Muscle layer of colon (tissue), 2 donors: Measurements from ENCODE around the gene PNPLA2.
A peak's percentile ranks its signal among the peaks of the same experiment; 100 is the strongest.

Experiments used
- H3K27ac ChIP-seq: one replicate; pipeline ENCODE4 v1.7.0; 2013; ENCODE audit warnings: low read depth, mild to moderate bottlenecking, low read length, moderate library complexity
- H3K27me3 ChIP-seq, 2 donors: one replicate each; pipeline ENCODE4 v1.7.0; 2013; ENCODE audit warnings: low read length in 2 of 2, mild to moderate bottlenecking in 2 of 2; ENCODE audit not compliant: insufficient read depth in 2 of 2, control insufficient read depth in 1 of 2
- H3K36me3 ChIP-seq: one replicate; pipeline ENCODE4 v1.7.0; 2013; ENCODE audit warnings: mild to moderate bottlenecking, low read length; ENCODE audit not compliant: insufficient read depth
- H3K4me1 ChIP-seq: one replicate; pipeline ENCODE4 v1.7.0; 2013; ENCODE audit warnings: mild to moderate bottlenecking, low read length; ENCODE audit not compliant: insufficient read depth
- H3K4me3 ChIP-seq, 2 donors: one replicate each; pipeline ENCODE4 v1.7.0; 2013; ENCODE audit warnings: low read length in 2 of 2, low read depth in 1 of 2, mild to moderate bottlenecking in 1 of 2, moderate library complexity in 1 of 2
- H3K9ac ChIP-seq: one replicate; pipeline ENCODE4 v1.7.0; 2013; ENCODE audit warnings: low read length
- H3K9me3 ChIP-seq: one replicate; pipeline ENCODE4 v1.7.0; 2013; ENCODE audit warnings: mild to moderate bottlenecking, low read length
- donor health status: abdominal sarcoma.
- donor health status: Adenocarcinoma of cecum.

PNPLA2 gene

DNA sequence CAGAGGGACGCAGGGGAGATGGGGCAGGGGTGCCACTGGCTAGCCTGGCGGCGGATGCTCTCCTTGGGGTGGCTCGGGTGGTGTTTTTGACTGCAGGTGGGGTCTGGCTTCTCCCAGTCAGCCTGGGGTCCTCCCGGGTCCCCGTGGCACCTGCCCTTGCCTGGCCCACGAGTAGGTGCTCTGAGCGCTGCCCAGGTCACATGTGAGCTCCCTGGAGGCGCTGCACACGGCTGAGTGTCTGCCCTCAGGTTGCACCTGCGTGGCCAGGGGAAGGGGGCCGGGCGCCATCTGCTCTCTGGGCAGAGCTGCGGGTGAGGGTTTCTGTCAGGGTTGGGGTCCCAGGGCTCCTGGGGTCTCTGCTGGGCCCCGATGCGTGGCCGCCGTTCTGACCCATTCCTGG lies 29.2 kb downstream of the PNPLA2 start:
- Histone ChIP-seq H3K27me3 (peaks cover 0 to 23% of the 10 kb centered on the region in 2 donors), H3K4me3 (no peak overlapping the region), H3K27ac (no peak overlapping the region), H3K36me3 (peaks cover 6% of the 10 kb centered on the region), H3K9me3 (no peaks in the 10 kb centered on the region), H3K9ac (no peak overlapping the region), H3K4me1 (peaks cover 31% of the 10 kb centered on the region)

DNA sequence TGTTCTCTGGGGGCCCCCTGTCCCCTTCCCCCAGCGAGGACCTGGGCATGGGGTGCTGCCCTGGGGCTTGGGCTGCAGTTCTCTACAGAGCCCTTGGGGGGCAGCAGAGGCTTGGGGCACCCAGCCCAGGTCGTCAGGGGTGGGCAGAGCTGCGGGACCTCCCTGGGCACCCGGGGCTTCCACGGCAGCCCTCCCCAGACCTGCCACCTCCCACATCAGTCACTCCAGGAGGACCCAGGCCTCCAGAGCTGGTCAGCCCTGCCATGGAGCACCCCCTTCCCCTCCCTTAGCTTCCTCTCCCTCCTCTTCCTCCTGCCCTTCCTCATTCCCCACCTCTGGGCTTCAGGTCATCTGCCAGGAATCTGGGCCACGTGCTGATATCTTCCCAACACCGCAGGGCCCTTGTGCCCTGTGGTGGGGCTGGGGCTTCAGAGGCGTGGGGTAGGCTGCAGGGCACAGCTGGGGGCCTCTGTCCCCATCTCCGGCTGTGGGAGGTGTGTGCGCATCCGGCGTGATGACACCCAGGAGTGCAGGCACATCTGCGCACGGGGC lies 29.7 kb downstream of the PNPLA2 start:
- H3K36me3 ChIP-seq: peaks cover 6% of the 10 kb centered on the region

DNA sequence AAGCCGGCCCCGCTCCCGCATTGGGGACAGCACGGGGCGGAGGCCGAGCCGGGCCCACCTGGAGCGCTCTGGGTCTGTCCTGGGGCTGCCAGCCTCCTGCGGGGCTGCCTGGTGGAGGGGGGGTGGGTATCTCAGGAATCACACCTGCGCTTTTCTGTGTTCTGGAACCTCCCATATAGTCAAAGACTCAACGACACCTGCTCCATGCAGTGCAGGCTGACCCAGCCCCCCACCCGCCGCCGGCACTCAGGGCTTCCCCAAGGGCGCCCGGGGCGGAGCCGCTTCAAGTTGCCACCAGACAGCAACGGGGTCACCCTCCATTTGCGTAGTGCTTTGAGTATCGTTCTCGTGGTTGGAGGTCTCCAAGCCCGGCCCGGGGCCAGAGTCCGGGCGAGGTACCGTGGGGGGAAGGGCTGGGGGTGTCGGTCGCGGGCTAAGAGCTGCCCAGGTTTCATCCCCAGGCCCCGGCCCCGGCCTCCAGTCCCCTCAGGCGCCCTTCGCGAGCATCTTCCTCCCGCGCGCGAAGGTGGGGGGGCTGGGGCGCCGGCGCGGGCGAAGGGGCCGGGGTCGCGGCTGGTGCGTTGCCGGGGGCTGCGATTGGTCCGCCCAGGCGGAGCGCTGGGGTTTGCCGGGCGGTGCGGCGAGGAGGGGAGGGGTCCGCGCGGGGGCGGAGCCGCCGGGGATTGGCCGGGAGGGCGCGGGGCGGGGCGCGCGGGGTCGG lies 30.6 kb downstream of the PNPLA2 start:
- peak overlapping the region in 1 of 2 donors; percentile 32 for H3K4me3 ChIP-seq
- peaks cover 24% of the 10 kb centered on the region for H3K4me1 ChIP-seq
- H3K9me3 ChIP-seq: no peaks in the 10 kb centered on the region
- H3K27me3 ChIP-seq: peaks cover 0 to 23% of the 10 kb centered on the region in 2 donors
- no peak overlapping the region for H3K9ac ChIP-seq
- no peak overlapping the region for H3K27ac ChIP-seq
- H3K36me3 ChIP-seq: peaks cover 6% of the 10 kb centered on the region

More for the DNA sequence above, 29.7 kb downstream of the PNPLA2 start:
- Histone ChIP-seq H3K27ac (no peak overlapping the region), H3K4me3 (peak overlapping the region in 1 of 2 donors; percentile 14), H3K4me1 (peaks cover 31% of the 10 kb centered on the region), H3K9ac (no peak overlapping the region), H3K27me3 (peaks cover 0 to 23% of the 10 kb centered on the region in 2 donors), H3K9me3 (no peaks in the 10 kb centered on the region)

DNA sequence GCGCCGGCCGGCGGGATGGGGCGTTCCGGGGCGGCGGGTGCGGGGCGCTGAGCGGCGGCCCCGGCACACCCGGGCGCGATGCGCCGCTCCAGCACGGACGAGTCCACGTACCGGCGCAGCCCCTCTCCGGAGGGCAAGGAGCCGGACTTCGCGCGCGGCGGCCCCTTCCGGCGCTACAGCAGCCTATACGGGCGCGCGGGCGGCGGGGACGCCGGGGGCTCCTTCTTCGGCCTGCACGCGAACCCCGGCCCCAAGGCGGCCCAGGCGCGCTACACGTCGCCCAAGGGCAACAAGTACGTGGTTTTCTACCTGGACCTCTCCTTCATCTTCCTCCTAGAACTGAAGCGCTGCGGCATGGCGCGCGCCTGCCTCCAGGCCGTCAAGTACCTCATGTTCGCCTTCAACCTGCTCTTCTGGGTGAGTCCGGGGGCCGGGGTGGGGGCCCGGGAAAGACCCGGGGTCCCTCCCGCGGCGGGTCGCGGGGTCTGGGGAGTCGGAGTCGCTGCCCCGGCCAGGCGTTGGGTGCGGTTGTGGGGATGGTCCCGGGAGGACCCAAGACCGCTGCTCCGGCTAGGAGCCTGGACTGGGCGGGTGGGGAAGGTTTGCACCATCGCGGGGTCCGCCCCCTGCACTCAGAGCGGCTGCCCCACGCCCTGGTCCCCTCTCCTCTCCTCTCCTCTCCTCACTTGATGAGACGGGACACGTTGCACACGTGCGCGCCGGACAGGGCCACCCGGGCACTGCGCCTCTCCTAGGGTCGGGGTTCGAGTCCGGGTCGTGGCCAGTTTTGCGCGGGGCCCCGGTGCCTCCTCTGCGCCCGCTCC lies 31.4 kb downstream of the PNPLA2 start:
- H3K27ac ChIP-seq: no peak overlapping the region
- peaks cover 16% of the 10 kb centered on the region for H3K4me1 ChIP-seq
- peaks cover 6% of the 10 kb centered on the region for H3K36me3 ChIP-seq
- H3K27me3 ChIP-seq: peaks cover 0 to 23% of the 10 kb centered on the region in 2 donors
- peak overlapping the region in 1 of 2 donors; percentile 27 for H3K4me3 ChIP-seq
- H3K9ac ChIP-seq: no peak overlapping the region
- no peaks in the 10 kb centered on the region for H3K9me3 ChIP-seq

DNA sequence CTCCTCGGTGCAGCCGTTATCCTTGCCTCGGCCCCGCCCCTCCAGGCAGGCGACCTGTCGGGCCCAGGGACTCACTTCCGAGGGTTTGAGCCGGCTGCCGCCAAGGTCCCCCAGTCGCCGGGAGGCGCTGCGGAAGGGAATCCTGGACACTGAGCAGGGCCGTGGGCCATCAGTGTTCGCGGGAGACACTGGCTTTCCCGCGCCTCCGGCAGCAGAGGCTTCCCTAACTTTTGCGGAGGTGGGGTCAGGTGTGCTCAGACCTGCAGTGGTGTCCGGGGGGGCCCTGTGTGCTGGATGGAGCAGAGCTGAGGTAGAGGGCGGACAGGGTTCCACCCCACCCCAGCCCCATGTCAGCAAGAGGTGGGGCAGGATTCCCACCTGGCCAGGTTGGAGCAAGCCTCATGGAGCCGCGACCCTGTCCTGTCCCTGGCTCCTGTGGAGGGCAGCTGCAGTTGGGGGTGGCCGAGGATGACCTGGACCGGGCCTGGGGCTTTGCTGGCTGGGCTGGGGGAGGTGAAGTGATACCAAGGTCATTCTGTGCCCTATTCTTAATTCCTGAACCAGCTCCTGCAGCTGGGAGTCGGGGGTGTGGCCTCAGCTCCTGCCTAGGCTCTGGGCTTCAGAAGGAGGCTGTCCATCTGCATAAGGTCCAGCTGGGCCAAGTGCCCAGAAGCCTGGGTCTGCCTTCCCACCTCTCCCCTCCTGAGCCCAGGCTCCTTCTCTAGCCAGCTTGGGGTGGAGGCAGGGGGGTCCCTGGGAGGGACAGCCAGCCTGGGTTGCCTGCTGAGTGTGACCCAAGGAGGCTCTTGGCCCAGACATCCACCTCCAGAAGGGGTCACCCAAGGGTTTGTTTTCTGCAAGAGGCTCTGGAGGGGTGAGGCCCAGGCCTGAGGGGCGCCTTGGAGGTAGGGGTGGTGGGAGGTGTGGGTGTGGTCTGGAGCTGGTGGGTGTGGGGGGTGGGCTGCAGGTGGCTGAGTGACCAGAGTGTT lies 32.4 kb downstream of the PNPLA2 start:
- Histone ChIP-seq H3K27me3 (peaks cover 0 to 23% of the 10 kb centered on the region in 2 donors), H3K4me1 (peaks cover 14% of the 10 kb centered on the region), H3K36me3 (peaks cover 6% of the 10 kb centered on the region), H3K9me3 (no peaks in the 10 kb centered on the region), H3K9ac (no peak overlapping the region), H3K4me3 (no peak overlapping the region), H3K27ac (no peak overlapping the region)

DNA sequence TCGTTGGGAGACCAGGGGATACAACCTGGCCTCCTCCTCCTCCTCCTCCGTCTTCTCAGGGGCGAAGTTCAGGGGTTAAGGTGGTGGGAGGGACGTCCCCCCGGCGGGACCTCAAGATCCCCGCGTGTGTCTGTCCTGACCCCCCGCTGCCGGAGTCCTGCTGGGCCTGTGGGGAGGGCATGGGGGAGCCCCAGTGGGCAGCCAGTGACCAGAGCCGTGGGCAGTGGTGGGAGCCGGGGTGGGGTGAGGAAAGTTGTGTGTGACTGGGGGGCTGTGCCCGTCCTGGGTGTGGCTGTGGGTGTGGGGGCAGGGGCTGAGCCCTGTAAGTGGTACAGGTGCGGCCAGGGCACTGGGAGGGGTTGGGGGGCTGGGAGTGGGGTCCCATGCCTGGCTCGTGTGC lies 34.0 kb downstream of the PNPLA2 start:
- Histone ChIP-seq H3K27me3 (peaks cover 0 to 22% of the 10 kb centered on the region in 2 donors), H3K9ac (no peak overlapping the region)

DNA sequence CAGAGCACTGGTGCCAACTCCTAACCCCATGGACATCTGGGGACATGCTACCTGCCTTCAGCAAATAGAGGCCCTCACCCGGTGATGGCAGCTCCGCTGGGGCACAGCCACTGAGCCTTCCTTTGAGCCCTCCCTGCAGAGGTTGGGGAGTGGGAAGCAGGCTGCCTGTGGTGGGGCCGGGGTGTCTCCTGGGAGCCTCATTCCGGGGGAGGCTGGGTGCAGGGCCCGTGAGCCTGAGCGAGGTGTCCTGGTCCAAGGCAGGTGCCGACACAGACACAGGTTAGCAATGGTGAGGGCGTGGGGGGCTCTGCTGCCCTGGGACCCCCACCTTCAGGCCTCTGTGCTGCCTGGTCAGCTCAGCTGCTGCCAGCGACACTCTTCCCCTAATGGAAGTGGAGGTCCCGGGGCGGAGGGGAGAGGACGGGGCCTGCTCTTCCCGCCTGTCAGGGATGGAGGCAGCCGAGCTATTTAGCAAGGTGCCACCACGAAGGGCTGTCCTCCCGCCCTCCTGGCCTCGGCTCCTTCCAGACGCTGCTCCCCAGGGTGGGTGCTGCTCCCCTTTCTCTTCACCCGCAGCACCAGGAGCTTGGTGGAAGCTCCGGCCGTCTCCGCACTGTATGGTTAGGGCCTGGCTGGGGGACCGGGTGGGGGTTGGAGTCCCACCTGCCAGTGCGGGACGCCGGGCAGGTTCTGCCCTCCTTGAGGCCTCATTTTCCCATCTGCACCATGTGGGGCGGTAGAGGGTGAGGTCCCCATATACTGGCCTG lies 35.2 kb downstream of the PNPLA2 start:
- H3K27me3 ChIP-seq: peaks cover 0 to 14% of the 10 kb centered on the region in 2 donors
- no peak overlapping the region for H3K27ac ChIP-seq
- no peaks in the 10 kb centered on the region for H3K9me3 ChIP-seq
- H3K4me1 ChIP-seq: peaks cover 5% of the 10 kb centered on the region
- no peak overlapping the region for H3K9ac ChIP-seq
- peaks cover 6% of the 10 kb centered on the region for H3K36me3 ChIP-seq
- H3K4me3 ChIP-seq: no peak overlapping the region

More for the DNA sequence above, 34.0 kb downstream of the PNPLA2 start:
- Histone ChIP-seq H3K36me3 (peaks cover 6% of the 10 kb centered on the region), H3K4me1 (peaks cover 14% of the 10 kb centered on the region), H3K27ac (no peak overlapping the region), H3K9me3 (no peaks in the 10 kb centered on the region), H3K4me3 (no peak overlapping the region)

DNA sequence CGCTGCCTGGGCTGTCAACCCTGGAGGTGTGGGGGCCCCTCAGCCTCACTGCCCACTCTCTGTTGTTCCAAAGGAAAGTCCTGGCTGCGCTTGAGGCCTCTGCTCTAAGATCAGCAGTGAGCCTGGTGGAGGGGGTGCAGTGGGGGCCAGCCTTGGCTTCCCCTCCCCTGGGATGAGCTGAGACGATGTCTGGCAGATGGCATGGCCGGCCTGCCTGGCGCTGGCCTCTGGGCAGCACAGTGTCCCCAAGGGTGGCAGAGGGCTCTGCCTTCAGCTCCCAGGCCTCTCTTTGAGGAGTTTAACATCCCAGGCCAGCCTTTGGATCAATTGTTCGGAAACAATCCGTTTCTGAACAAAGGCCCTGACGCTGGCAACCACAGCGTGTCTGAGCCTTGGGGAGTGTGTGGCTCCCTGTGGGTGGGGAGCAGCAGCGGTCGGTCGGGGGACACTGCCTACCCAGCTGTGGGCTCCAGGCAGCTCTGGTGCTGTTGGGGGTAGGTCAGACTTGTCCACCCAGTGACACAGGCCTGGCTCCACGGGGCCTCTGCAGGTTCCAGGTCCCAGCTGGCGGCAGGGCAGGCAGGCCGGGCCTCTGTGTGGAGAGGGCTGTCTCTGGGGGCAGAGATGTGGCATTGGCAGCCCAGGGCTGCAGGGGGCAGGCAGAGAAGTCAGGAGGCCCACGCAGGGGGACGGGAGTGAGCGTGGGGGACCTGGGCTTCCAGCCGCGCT lies 36.1 kb downstream of the PNPLA2 start:
- no peak overlapping the region for H3K9ac ChIP-seq
- peaks cover 8% of the 10 kb centered on the region for H3K4me1 ChIP-seq
- H3K27me3 ChIP-seq: peaks cover 0 to 9% of the 10 kb centered on the region in 2 donors
- no peaks in the 10 kb centered on the region for H3K9me3 ChIP-seq
- no peak overlapping the region for H3K4me3 ChIP-seq
- no peak overlapping the region for H3K27ac ChIP-seq
- H3K36me3 ChIP-seq: peaks cover 6% of the 10 kb centered on the region

DNA sequence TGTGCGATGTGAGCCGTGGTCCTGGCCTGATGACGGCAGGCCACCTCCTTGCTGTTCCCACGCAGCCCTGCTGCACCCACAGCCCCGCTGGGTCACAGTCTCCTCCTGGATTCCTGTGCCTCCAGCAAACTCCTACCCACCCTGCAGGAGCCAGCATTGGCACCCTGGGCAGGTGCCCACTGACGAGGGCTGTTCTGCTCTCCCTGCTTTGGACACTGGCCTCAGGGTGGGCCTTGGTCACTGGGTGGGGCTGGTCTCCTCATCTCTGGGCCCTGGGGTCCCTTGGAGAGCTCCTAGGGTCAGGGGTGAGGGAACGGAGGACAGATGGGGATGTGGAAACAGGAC lies 36.6 kb downstream of the PNPLA2 start:
- no peaks in the 10 kb centered on the region for H3K9me3 ChIP-seq
- peaks cover 0 to 5% of the 10 kb centered on the region in 2 donors for H3K27me3 ChIP-seq
- peaks cover 13% of the 10 kb centered on the region for H3K4me1 ChIP-seq
- no peak overlapping the region for H3K4me3 ChIP-seq
- H3K36me3 ChIP-seq: peaks cover 6% of the 10 kb centered on the region
- H3K27ac ChIP-seq: no peak overlapping the region
- no peak overlapping the region for H3K9ac ChIP-seq

DNA sequence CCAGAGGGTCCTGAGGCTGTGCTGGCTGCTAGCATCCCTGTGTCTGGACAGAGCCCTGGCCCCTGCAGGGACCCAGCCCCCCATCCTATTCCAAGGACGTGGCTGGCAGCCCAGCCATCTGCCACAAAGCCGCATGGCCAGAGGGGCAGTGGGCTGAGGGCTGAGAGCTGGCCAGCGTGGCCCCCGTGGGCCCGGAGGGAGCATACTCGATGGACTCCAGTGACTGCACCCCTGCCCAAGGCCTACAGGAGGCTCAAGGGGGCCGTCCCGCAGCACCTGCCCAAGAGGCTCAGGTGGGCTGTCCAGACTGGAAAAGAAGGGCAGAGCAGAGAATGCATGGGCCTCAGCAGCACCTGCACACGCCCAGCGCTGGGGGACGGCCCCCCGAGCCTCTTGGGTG lies 37.1 kb downstream of the PNPLA2 start:
- Histone ChIP-seq H3K27ac (no peak overlapping the region), H3K27me3 (peaks cover 0 to under 1% of the 10 kb centered on the region in 2 donors), H3K9ac (no peak overlapping the region), H3K36me3 (peaks cover 6% of the 10 kb centered on the region), H3K4me1 (peaks cover 18% of the 10 kb centered on the region), H3K4me3 (no peak overlapping the region), H3K9me3 (no peaks in the 10 kb centered on the region)
